ENCODE measurements around the gene LRG1.
A peak's percentile ranks its signal among the peaks of the same experiment; 100 is the strongest.
"Not testable (repeated sequence)": the region's sequence is repeated elsewhere in the genome, so short reads cannot be mapped to it uniquely, and the experiment has no call there.

The LRG1 gene

GRCh38 chr19:4567584-4568071 lies 27.8 kb upstream of the LRG1 start:
- no peak overlapping the region for H3K4me3 ChIP-seq (ENCODE audit: low read length)
- H3K27me3 ChIP-seq (ENCODE audit: low read depth, low read length), result no peaks in the 10 kb centered on the region
- H3K36me3 ChIP-seq (replicated peaks; ENCODE audit: low read depth, low read length), result no peaks in the 10 kb centered on the region
- no peak overlapping the region for H3K4me2 ChIP-seq (ENCODE audit: low read length)
- no peak overlapping the region for H3K27ac ChIP-seq (ENCODE audit: low read length)
- no peak overlapping the region for H3K9ac ChIP-seq (ENCODE audit: low read length)
- no peaks in the 10 kb centered on the region for H3K9me3 ChIP-seq (ENCODE audit: insufficient read depth, low read length)
- TF ChIP-seq CTCF (IDR thresholded peaks at IDR 0.05; ENCODE audit: low read depth, low read length), result peak; percentile 78
- no peak for TF ChIP-seq EZH2phosphoT487 (IDR thresholded peaks at IDR 0.05; ENCODE audit: low read depth)
- H4K20me1 ChIP-seq (ENCODE audit: insufficient read depth, low read length), result peaks cover 10% of the 10 kb centered on the region
- H3K79me2 ChIP-seq (ENCODE audit: low read length), result no peaks in the 10 kb centered on the region
- H2AFZ ChIP-seq (ENCODE audit: low read depth, low read length), result no peak overlapping the region
- peaks cover 21% of the 10 kb centered on the region for H3K4me1 ChIP-seq (ENCODE audit: low read length)

- H3K27ac ChIP-seq (ENCODE audit: low read length), result no peak overlapping the region
- TF ChIP-seq EZH2phosphoT487 (IDR thresholded peaks at IDR 0.05; ENCODE audit: low read depth) (no peak), CTCF (IDR thresholded peaks at IDR 0.05; ENCODE audit: low read depth, low read length) (no peak)
- H4K20me1 ChIP-seq (ENCODE audit: insufficient read depth, low read length), result peaks cover 10% of the 10 kb centered on the region; the same call in 1 of the 2 replicates
- peaks cover 21% of the 10 kb centered on the region for H3K4me1 ChIP-seq (ENCODE audit: low read length)
- no peaks in the 10 kb centered on the region for H3K9me3 ChIP-seq (ENCODE audit: insufficient read depth, low read length)
- H3K4me3 ChIP-seq (ENCODE audit: low read length), result no peak overlapping the region
- no peaks in the 10 kb centered on the region for H3K79me2 ChIP-seq (ENCODE audit: low read length)
- no peaks in the 10 kb centered on the region for H3K36me3 ChIP-seq (replicated peaks; ENCODE audit: low read depth, low read length)
- no peak overlapping the region for H3K9ac ChIP-seq (ENCODE audit: low read length)
- H3K27me3 ChIP-seq (ENCODE audit: low read depth, low read length), result no peaks in the 10 kb centered on the region
- H2AFZ ChIP-seq (ENCODE audit: low read depth, low read length), result no peak overlapping the region
- no peak overlapping the region for H3K4me2 ChIP-seq (ENCODE audit: low read length)
Observed at GRCh38 chr19:4566402-4567051, 26.7 kb upstream of the LRG1 start.

- H3K4me1 ChIP-seq (ENCODE audit: low read length); H3K4me2 ChIP-seq (ENCODE audit: low read length); H3K79me2 ChIP-seq (ENCODE audit: low read length); H3K4me3 ChIP-seq (ENCODE audit: low read length); H3K27me3 ChIP-seq (ENCODE audit: low read depth, low read length); H3K36me3 ChIP-seq (replicated peaks; ENCODE audit: low read depth, low read length); H3K9ac ChIP-seq (ENCODE audit: low read length); H3K27ac ChIP-seq (ENCODE audit: low read length); H4K20me1 ChIP-seq (ENCODE audit: insufficient read depth, low read length); H3K9me3 ChIP-seq (ENCODE audit: insufficient read depth, low read length); H2AFZ ChIP-seq (ENCODE audit: low read depth, low read length): not testable (repeated sequence)
Observed at GRCh38 chr19:4563562-4563961, 23.7 kb upstream of the LRG1 start.

- H3K27ac ChIP-seq (ENCODE audit: low read length); H2AFZ ChIP-seq (ENCODE audit: low read depth, low read length): not testable (repeated sequence)
Observed at GRCh38 chr19:4562085-4562484, 22.2 kb upstream of the LRG1 start.

GRCh38 chr19:4559569-4559968 lies 19.7 kb upstream of the LRG1 start, which contains the start of gene SEMA6B:
SEMA6B (minus strand) TSS chr19:4559684; CDS start chr19:4558457, 1,227 bp downstream.
- Histone ChIP-seq H3K36me3 (replicated peaks; ENCODE audit: low read depth, low read length) (peaks cover 16% of the 10 kb centered on the region), H3K27me3 (ENCODE audit: low read depth, low read length) (no peaks in the 10 kb centered on the region), H2AFZ (ENCODE audit: low read depth, low read length) (no peak within 1 kb of the TSS), H3K9ac (ENCODE audit: low read length) (no peak within 1 kb of the TSS), H3K79me2 (ENCODE audit: low read length) (no peaks in the 10 kb centered on the region), H3K27ac (ENCODE audit: low read length) (no peak within 1 kb of the TSS), H3K4me3 (ENCODE audit: low read length) (no peak within 1 kb of the TSS), H3K9me3 (ENCODE audit: insufficient read depth, low read length) (no peaks in the 10 kb centered on the region), H3K4me2 (ENCODE audit: low read length) (no peak within 1 kb of the TSS), H3K4me1 (ENCODE audit: low read length) (no peaks in the 10 kb centered on the region), H4K20me1 (ENCODE audit: insufficient read depth, low read length) (peaks cover 4% of the 10 kb centered on the region; the same call in 1 of the 2 replicates)
- TF ChIP-seq EZH2phosphoT487 (IDR thresholded peaks at IDR 0.05; ENCODE audit: low read depth) (no peak), CTCF (IDR thresholded peaks at IDR 0.05; ENCODE audit: low read depth, low read length) (no peak)

More at GRCh38 chr19:4562085-4562484, 22.2 kb upstream of the LRG1 start:
- not testable (repeated sequence) for H3K4me3 ChIP-seq (ENCODE audit: low read length); H3K9ac ChIP-seq (ENCODE audit: low read length); H3K4me1 ChIP-seq (ENCODE audit: low read length); H3K27me3 ChIP-seq (ENCODE audit: low read depth, low read length); H3K79me2 ChIP-seq (ENCODE audit: low read length); H3K36me3 ChIP-seq (replicated peaks; ENCODE audit: low read depth, low read length); H3K9me3 ChIP-seq (ENCODE audit: insufficient read depth, low read length); H3K4me2 ChIP-seq (ENCODE audit: low read length)
- peaks cover 10% of the 10 kb centered on the region; the same call in 1 of the 2 replicates for H4K20me1 ChIP-seq (ENCODE audit: insufficient read depth, low read length)

All from OCI-LY3 (cell line).